Stimulated activated CD4-positive, alpha-beta T cell treated with anti-CD3 and anti-CD28 coated beads, Interleukin-15, amount 100 ng/mL, for 48 hours (primary cell): ENCODE results near the gene SLC10A7.

Source experiments
- DNase-seq, 2 donors: peaks; one replicate each; pipeline ENCODE4 v3.0.0-alpha.2; 2020; ENCODE audit warnings: low read depth in 2 of 2

SLC10A7 gene

DNA sequence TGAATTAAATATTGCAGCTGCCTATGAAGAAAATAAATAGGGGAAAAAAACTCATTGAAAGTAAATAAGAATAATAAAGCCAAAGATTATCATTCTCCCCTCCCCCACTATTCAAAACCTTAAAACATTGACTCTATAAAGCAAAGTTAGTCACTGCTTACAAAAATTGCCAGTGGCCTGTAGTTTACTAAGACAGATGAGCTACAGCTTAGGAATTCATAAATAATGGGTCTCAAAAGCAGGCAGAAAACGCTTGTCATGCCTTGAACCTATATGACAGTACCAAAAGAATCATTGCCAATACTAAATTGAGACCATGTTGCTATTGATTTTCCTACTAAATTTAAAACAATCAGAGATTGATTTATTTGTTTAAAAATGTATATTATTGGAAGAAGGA lies 78.9 kb downstream of the SLC10A7 start:
- DNase-seq, result no peak

DNA sequence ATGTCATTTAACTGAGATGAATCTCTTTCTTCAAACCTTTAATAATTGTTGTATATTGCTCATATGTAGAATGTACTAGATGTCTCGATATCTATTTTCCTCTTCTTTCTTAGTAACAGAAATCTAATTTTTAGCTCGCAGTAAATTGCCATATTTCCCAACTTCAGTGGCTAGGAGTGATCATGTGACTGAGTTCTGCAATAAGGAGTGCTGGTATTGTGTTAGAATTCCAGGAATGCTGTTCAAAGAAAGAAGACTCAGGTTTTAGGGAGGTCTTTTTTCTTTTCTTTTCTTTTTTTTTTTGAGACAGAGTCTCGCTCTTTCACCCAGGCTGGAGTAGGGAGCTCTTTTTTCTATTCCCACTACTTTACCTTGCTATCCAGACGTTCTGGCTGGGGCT lies 81.7 kb downstream of the SLC10A7 start:
- no peak for DNase-seq

DNA sequence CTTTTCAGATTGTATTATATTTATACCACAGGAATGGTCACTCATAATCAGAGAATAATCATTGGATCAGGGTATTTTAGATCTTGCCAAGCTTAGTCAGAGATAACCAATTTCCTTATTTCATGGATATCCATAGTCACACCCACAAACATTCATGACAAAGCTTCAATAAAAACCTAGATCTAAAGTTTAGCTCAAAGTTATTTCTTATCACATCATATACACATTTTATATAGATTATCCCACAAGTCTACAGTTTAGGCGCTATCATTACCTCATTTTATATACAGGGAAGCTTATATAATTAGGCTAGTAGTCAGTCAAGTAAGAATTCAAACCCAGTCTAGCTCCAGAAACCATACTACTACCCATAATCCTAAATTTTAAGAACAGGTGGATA lies 82.3 kb downstream of the SLC10A7 start:
- DNase-seq, result no peak

DNA sequence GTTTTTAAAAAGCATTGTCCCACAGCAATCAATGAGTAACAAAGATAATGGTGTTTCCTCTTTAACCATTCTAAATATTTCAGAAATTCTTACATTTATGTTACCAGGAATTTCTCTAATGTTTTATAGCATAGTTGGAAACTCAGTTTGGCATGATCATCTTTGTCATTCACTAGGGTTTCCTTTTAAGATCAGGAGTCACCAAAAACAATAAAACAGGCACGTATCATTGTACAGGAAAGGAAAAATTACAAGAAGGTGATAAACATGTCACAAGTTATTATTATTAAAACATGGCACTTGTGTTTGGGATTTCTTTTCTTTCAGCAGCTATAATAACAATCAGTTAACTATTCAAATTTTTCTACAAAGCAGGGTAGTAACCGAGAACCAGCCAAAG lies 84.0 kb downstream of the SLC10A7 start:
- no peak for DNase-seq

DNA sequence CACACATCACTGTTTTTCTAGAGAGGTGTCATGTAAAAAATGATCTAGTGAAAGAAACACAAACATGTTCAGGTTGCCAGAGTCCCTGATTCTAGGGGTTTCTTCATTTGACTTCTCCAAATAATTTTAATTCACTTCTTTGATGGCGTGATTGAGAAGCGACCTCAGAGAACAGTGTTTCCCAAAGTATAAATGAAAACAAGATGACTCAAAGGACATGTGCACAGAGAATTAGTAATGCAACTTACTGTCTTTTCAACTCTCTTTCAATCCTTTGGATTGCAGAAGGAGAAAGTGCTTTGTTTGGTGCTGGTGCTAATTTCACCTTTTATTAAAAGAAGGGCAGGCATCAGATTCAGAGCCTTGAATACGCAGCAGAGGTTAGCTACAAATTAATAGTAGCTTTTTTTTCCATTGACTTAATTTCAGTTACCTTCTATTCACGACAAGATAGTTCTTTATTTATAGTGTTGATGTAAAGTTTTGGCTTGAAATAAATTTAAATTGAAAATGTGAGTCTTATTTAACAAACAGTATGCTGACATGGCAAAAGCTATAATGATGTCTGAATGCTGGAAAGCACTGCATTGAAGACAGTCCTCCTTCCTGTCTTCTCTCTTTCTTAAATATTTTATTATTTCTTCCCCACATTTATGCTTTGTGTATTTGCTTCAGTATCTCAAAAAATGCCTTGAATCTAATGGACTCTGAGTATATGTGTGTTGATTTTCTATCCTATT lies 85.1 kb downstream of the SLC10A7 start:
- no peak for DNase-seq

DNA sequence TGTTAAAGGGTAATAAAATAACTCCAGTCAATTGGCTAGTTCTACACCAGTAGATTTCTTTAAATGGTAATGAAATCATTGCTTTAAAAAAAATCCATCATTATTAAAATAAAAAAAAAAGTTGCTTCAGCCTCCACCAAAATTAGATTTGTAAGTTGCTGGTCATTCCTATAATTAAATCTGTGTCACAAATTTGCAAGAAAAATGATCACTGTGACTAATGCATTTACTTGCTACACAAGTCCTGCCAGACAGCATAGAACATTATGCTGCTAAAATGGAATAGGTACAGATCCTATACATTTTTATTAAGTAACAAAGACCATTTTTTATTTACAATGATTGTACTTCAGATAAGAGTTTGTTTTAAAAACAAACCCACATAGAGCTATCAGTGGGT lies 85.8 kb downstream of the SLC10A7 start:
- no peak for DNase-seq

DNA sequence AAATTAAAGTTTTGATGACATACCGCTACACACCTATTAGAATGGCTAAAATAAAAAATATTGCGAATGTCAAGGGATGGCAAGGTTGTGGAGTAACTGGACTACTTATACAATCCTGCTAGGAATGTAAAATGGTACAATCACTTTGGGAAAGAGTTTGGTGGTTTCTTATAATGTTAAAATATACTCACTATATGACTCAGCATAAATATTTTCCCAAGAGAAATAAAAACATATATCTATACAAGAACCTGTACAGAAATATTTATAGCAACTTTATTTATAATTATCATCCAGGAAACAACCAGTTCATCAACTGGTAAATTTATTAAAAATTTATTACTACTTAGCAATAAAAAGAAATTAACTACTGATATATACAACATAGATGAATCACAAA lies 89.7 kb downstream of the SLC10A7 start:
- DNase-seq, result no peak

DNA sequence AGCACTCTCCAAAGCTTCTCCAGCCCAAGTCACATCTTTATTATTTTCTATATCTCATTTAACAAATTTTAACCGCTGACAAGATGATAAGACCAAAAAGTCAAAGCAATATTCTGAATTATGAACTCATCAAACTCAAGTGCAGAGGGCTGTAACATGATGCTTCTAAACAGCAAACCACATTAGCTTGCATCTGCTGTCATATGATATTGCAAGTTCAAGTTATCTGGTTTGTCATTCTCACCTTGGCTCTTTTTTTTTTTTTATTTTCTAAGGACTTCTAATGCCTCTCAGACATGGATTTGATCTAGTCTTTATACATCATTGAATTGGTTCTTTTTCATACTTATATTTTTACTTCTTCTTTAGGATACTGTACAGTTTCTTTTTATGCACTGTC lies 93.4 kb downstream of the SLC10A7 start:
- DNase-seq, result no peak

DNA sequence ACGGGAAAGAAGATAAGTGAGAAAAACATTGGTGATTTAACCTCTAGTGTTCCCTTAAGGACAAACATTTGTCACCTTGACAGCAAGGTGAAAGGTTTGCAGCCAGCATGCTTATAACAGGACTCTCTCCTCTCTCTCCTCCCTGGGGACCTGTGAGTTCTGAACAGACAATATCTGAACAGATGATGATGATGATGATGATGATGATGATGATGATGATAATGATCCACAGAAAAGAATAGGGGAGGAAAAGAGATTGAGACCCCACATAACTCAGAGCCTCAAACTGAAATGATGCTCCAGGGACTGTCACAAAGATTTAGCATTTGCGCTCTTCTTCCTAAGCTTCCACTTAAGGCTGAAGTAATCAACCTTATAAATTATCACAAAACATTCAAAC lies 103.9 kb downstream of the SLC10A7 start:
- no peak for DNase-seq

DNA sequence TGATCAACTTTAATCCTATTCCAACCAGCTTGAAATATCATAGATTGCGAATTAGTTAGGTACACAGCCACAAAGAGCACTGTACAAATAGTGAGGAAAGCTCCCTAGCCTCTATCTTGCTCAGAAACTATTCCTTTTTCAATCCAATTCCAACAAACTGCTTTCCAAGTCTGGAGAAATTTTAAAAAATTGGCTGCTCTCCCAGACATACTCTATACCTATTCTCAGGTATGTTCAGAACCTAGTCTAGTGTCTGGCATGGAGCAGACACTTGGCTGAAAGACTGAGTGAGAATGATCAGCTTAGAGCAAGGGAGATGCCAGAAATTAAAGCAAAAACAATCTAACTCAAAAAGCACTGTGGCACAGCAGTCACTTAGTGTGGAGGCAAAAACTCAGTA lies 105.9 kb downstream of the SLC10A7 start:
- no peak for DNase-seq

DNA sequence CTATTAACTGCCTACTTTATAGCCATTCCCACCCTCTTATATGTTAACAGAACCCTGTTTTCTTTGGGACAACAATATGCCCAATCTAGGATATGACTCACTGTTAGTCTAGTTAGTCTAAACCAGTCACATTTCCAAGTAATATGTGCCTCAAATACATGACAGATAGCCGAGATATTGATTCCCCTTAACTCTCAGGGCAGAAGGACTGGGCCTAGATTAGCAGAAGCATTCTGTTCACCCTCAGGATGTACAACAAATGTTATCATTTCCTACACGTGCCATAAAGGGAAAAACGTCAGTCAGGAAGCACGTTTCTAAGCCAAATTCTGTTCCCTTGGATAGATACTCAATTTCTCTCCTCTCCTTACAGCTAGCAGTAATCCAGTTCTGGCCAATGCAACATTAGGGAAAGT lies 114.1 kb downstream of the SLC10A7 start:
- DNase-seq, result no peak

DNA sequence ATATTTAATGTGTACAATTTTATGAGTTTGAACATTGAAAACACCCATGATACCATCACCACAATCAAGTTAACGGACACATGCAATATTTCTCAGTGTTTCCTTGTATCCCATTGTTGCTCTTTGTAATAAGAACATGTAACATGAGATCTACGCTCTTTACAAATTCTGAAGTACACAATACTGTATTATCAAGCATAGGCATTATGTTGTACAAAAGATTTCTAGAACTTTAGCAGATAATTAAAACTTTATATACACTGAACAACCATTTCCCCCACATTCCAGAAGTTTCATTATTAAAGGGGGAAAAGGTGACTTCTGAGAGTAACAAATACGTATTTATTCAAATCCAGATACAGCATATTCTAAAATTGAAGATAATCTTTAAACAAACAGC lies 114.5 kb downstream of the SLC10A7 start:
- DNase-seq, result no peak

DNA sequence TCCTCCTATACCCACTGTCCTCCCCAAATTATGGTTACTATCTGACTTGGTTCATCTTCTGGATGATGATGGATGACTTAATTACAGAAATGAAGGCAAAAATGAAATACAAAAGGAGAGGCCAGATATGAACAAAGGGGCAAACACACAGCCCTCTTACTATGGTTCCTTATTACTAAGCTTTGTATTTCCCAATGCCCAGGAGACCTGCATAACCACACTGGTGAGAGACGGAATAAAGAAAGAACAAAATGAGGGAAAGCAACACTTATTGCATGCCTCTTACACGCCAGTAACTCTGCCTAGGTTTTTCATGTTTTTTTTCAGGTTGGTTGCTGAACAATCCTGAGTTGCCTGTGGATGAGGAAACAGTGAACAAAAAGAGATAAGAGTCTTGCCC lies 120.5 kb downstream of the SLC10A7 start:
- DNase-seq, result no peak

DNA sequence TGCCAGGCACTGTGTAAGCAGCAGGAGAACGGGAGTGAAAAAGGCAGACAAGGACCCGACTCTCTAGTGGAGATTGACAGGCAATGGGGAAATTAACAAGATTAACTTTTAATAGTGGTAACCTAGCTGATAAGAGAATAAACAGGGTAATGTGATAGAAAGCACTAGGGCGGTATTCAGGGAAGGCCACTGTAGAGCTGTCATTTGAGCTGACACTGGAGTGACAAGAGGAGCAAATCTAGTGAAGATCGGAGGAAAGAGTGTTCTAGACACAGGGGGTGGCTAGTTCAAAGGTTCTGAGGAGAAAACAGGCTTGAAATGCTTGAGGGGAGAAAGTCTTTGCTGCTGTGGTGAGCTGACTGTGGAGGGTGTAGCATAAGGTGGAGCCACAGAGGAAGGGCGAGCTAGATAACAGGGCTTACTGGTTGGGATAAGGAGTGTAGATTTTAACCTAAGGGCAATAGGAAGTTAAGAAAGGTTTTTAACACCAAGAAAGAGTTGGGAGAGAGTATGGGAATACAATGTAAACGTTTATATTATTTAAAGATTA lies 122.8 kb downstream of the SLC10A7 start:
- DNase-seq, result no peak

DNA sequence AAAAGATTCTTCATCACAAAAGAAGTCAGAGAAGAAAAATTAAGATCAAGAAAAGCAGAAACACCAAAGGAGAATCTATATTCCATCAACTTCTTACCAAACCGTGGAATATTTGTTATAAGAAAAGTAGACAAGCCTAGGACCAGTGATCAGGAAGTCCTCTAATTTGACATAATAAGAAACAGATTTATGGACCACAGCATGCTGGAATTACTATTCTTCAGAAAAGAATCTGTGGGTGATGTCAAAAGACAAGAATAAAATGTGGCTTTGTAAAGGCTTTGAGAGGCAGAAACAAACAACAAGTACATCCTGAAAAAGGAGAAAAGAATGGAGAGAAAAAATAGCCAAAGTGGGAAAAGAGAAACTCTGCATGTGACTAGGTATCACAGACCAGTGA lies 123.3 kb downstream of the SLC10A7 start:
- no peak for DNase-seq

DNA sequence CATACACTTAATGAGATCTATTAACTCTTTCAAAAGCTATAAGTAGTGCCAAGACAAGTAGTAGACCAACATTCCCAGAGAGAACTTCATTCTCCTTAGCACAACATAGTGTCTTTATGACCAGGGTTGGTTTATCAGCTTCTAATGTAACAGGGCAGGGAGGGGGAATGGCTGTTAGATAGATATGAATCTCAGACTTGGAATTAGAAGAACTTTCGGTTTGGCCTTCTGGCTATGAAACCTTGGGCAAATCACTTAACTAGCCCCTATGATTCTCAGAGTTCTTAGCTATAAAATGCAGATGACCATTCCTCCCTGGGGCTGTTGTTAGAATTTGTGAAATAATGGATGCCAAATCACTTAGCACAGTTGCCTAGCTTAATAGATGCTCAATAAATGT lies 132.2 kb downstream of the SLC10A7 start:
- no peak for DNase-seq

DNA sequence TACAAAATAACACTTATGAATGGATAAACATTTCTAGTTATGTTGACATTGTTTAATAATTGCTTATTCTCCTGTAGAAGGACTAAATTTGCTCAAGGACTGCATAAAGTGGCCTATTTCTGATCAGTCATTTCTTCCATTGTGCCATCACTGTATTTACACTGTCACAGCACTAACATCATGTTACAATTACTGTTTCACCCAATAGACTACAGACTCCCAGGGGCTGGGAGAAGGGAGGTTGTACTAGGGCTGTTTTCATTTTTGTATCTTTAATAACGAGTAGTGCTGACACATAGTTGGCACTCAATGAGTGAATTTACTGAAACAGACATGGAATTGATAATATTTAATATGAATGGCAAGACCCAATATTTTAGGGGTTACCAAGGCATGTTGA lies 139.5 kb downstream of the SLC10A7 start:
- no peak for DNase-seq

DNA sequence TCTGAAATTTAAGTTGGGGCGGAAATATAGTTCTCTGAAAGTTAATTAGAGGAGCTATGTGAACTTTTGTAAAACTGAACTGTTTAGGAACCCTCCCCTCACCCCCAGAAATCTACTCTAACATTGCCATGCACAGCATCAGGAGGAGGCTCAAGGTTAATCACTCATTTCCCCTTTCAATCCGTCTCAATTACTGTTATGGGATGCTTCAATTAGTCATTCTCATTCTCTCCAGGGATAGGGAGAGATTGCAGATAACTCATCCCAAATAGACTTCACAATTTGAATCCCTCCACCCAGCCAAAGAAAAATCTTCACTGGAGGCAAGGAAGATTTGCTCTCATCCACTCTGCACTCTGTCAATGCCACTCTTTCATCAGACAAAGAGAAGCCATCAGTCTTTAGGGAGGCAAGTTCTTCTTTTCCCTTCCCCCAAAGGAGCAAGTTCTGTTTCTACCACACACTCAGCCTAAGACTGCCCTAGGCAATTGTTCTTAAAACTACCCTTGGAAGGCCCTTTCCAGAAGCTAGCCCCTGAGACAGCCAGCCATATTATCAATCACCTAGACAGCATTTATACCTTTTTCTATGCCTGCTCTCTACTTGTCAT lies 140.4 kb downstream of the SLC10A7 start:
- no peak for DNase-seq

DNA sequence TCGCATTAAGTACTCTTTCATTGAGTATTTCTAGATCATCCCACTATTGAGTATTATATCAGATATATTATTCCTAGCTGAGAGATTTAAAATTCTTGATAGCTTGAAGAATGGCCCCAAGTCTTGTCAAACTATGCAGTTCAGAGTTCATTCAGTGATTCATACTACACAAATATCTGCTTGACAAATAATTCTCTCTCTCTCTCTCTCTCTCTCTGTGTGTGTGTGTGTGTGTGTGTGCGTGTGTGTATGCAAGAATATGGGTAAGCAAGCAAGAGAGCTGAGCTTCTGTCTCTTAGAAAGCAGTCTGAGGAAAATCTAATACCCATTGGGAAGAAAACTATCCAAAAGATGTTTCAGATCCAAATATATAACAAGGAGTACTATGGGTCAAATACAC lies 142.0 kb downstream of the SLC10A7 start:
- no peak for DNase-seq

DNA sequence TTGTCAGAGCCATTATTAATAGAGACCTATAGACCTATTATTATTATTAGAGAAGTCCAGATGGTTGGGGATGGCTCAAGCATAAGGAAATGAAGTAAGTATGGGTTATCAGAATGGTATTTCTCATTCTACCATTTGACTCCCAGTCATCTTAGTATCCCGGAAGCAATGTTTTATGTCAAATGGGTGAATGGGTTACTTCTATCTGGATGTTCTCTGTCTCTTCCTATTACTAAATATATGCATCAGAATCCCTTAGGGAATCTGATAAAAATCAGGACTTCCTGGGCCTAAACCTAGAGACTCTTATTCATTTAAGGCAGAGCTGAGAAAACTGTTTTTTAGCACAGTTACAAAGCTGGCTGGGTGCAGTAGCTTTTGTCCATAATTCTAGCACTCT lies 149.9 kb downstream of the SLC10A7 start:
- no peak for DNase-seq

DNA sequence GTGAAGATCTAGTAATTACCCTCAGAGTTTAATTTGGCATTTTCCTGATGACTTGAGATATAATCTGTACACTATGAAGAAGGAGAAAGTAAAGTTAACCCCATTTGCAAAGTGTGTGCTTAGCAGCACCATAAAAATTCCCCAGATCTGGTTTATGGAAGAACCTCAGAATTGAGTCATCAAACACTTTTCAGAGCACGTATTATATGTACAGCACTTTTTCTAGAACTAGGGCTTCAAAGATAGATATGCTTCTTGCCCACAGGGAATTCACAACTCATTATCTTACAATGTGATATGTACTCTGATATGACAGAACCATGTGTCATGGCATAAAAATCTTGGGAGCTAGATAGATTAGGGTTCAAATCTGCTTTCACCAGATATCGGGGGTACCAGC lies 150.9 kb downstream of the SLC10A7 start:
- DNase-seq, result no peak

DNA sequence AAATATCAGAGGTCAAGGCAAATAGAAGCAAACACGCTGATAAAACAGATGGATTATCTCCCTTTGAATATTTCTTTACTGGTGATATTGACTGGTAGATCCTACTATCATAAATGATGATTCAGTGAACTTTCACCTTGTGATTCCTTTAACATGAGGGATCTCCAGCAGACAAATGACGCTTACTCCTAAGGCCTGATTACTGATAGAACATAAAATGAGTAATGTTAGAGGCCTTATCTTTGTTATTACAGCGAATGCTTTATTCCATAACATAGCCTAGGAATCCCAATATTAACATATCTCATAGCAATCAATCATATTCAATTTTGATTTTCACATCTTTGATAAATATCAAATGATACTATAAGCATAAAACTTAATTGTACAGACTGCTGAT lies 152.3 kb downstream of the SLC10A7 start:
- DNase-seq, result no peak

DNA sequence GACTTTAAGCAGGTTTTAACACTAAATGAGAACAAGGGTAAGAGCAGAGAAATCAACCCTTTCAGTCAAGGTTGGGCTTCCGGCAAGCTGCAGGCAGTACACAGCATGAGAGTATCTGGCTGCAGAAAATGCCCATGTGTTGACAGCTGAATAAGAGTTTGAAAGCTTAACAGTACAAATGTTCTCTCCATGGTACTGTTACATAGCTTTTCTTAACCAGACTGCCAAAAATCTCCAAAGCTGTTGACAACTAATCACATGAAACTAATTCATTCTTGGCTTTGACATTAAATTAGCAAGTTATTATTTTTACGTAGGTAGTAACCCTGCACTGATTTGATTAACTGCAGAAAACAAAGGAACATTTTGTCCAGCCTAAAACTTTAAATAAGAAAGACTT lies 153.5 kb downstream of the SLC10A7 start:
- DNase-seq, result no peak

DNA sequence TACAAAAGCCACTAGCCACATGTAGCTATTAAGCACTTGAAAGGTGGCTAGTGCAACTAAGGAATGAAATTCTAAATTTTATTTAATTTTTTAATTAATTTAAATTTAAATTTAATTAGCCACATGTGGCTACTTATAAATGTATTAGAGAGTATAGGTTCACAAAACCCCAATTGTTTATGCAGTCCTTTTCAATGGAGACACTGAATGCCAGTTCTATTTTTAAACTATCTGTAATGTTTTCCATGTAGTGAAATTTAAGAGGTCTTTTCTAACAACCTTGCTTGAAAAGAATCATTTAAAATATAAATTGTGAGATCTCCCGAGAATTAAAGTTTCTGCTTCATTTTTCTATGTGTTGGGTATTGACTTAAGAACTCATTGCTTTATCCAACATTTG lies 154.4 kb downstream of the SLC10A7 start:
- no peak for DNase-seq
